Tibial nerve (tissue), 3 donors: Measurements from ENCODE around the gene LANCL1.

Experiments
- POLR2A ChIP-seq, 2 donors: fragments of 450-650 bp; IDR thresholded peaks; one replicate each; pipeline ENCODE4 v1.6.1; 2017; ENCODE audit warnings: antibody characterized with exemption in 2 of 2, mild to moderate bottlenecking in 2 of 2, moderate library complexity in 2 of 2
- TF ChIP-seq, protein P1 (sequence below), 5 experiments: fragments of 200-600 bp in 3 of 5; fragments of 450-650 bp in 2 of 5; sonication (generic) in 3 of 5; IDR thresholded peaks; one replicate each; pipeline ENCODE4 v1.5.1; 2016 to 2019; ENCODE audit warnings: antibody characterized with exemption in 5 of 5, mild to moderate bottlenecking in 3 of 5, moderate library complexity in 2 of 5

DNA sequence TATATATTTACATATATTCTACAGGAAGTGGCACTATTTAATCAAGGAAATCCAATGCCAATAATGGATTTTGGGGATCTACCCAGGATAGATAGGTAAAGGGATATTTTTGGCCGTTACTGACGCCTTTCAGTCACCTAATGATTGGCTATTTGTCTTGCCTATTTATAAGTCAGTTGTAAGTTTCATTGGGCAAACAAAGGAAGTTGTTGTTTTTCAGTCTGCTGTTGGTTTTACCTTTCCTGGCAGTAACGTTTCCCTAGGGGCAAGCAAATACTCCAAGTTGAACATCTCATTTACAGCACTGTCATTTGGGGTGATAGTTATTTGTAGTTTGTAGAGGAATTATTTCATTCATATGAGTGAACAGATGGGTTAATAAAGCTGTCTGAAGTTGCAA, 17.0 kb upstream of the LANCL1 start:
- TF ChIP-seq, protein P1, sequence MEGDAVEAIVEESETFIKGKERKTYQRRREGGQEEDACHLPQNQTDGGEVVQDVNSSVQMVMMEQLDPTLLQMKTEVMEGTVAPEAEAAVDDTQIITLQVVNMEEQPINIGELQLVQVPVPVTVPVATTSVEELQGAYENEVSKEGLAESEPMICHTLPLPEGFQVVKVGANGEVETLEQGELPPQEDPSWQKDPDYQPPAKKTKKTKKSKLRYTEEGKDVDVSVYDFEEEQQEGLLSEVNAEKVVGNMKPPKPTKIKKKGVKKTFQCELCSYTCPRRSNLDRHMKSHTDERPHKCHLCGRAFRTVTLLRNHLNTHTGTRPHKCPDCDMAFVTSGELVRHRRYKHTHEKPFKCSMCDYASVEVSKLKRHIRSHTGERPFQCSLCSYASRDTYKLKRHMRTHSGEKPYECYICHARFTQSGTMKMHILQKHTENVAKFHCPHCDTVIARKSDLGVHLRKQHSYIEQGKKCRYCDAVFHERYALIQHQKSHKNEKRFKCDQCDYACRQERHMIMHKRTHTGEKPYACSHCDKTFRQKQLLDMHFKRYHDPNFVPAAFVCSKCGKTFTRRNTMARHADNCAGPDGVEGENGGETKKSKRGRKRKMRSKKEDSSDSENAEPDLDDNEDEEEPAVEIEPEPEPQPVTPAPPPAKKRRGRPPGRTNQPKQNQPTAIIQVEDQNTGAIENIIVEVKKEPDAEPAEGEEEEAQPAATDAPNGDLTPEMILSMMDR (IDR thresholded peaks at IDR 0.05), result no peak
- no peak for TF ChIP-seq POLR2A (IDR thresholded peaks at IDR 0.05)
